SK-N-SH treated with all-trans-retinoic acid at 6 μM for 48 hours (cell line): Measurements from ENCODE around the gene OR4N2.

Experiments
- BACH2 ChIP-seq: fragments of 250-450 bp; sonication (Bioruptor Pico); IDR thresholded peaks from 2 replicates; pipeline ENCODE4 v1.9.0; 2021; ENCODE audit warnings: mild to moderate bottlenecking, borderline replicate concordance
- CSDC2 ChIP-seq: fragments of 250-450 bp; sonication (Bioruptor Pico); IDR thresholded peaks from 2 replicates; pipeline ENCODE4 v1.5.0; 2020; ENCODE audit warnings: mild to moderate bottlenecking, moderate library complexity
- ESRRG ChIP-seq: fragments of 250-450 bp; sonication (Bioruptor Pico); IDR thresholded peaks from 2 replicates; pipeline ENCODE4 v1.6.1; 2021; ENCODE audit warnings: mild to moderate bottlenecking
- ISL1 ChIP-seq: fragments of 250-450 bp; sonication (Bioruptor Pico); IDR thresholded peaks from 2 replicates; pipeline ENCODE4 v2.1.2; 2022; ENCODE audit warnings: mild to moderate bottlenecking, moderate library complexity
- OSR1 ChIP-seq: fragments of 250-450 bp; sonication (Bioruptor Pico); IDR thresholded peaks from 2 replicates; pipeline ENCODE4 v1.8.0; 2022; ENCODE audit warnings: moderate library complexity, mild to moderate bottlenecking, inconsistent platforms
- PPARA ChIP-seq: fragments of 250-450 bp; sonication (Bioruptor Pico); IDR thresholded peaks from 2 replicates; pipeline ENCODE4 v1.5.0; 2020; ENCODE audit warnings: mild to moderate bottlenecking, borderline replicate concordance
- TCF4 ChIP-seq: fragments of 250-450 bp; sonication (Bioruptor Pico); IDR thresholded peaks from 2 replicates; pipeline ENCODE4 v1.8.0; 2021; ENCODE audit warnings: mild to moderate bottlenecking, moderate library complexity, borderline replicate concordance
- ZFP3 ChIP-seq: fragments of 250-450 bp; sonication (Bioruptor Pico); IDR thresholded peaks from 2 replicates; pipeline ENCODE4 v1.5.0; 2020; ENCODE audit warnings: mild to moderate bottlenecking, moderate library complexity
- ZFP30 ChIP-seq: fragments of 450-650 bp; formaldehyde crosslinking; IDR thresholded peaks from 2 replicates; pipeline ENCODE4 v1.5.0; 2022; ENCODE audit warnings: mild to moderate bottlenecking, moderate library complexity
- ZNF70 ChIP-seq: fragments of 450-650 bp; formaldehyde crosslinking; IDR thresholded peaks from 2 replicates; pipeline ENCODE4 v1.5.0; 2020; ENCODE audit warnings: mild to moderate bottlenecking, moderate library complexity
- ZNF8 ChIP-seq: fragments of 450-650 bp; formaldehyde crosslinking; IDR thresholded peaks from 2 replicates; pipeline ENCODE4 v1.5.0; 2020; ENCODE audit warnings: mild to moderate bottlenecking, moderate library complexity
- TF ChIP-seq, protein P1 (sequence below): fragments of 250-450 bp; sonication (Bioruptor Pico); IDR thresholded peaks from 2 replicates; pipeline ENCODE4 v1.8.0; 2021; ENCODE audit warnings: low read depth, mild to moderate bottlenecking, moderate library complexity, borderline replicate concordance
- TF ChIP-seq, protein P2 (sequence below): fragments of 250-450 bp; sonication (Bioruptor Pico); IDR thresholded peaks from 2 replicates; pipeline ENCODE4 v1.8.0; 2020; ENCODE audit warnings: mild to moderate bottlenecking, moderate library complexity, borderline replicate concordance
- TF ChIP-seq, protein P3 (sequence below): fragments of 250-450 bp; sonication (Bioruptor Pico); IDR thresholded peaks from 2 replicates; pipeline ENCODE4 v1.5.1; 2020; ENCODE audit warnings: low read depth, mild to moderate bottlenecking, moderate library complexity

DNA sequence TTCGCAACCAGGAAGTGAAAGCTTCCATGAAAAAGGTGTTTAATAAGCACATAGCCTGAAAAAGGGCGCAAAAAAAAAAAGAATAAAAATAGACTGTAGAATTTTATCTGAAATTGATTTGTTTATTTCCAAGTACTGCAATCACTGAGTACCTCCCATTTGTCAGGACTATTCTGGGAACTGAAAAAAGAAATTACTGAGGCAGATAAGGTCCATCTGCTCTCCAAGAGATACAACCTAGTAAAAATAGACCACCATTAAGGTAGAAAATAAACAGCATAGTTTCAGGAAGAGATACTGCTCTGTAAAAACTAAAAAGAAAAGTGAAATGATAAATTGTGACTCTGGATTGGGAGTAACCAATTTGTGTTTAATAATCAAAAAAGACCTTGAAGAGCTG lies 24.7 kb downstream of the OR4N2 start:
- TF ChIP-seq, protein P1, sequence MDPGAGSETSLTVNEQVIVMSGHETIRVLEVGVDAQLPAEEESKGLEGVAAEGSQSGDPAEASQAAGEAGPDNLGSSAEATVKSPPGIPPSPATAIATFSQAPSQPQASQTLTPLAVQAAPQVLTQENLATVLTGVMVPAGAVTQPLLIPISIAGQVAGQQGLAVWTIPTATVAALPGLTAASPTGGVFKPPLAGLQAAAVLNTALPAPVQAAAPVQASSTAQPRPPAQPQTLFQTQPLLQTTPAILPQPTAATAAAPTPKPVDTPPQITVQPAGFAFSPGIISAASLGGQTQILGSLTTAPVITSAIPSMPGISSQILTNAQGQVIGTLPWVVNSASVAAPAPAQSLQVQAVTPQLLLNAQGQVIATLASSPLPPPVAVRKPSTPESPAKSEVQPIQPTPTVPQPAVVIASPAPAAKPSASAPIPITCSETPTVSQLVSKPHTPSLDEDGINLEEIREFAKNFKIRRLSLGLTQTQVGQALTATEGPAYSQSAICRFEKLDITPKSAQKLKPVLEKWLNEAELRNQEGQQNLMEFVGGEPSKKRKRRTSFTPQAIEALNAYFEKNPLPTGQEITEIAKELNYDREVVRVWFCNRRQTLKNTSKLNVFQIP (CRISPR knock-in tag): no peak
- TF ChIP-seq ZNF70 (no peak), BACH2 (no peak), CSDC2 (CRISPR knock-in tag) (no peak), ZFP3 (CRISPR knock-in tag) (no peak), ESRRG (CRISPR knock-in tag) (no peak), ZFP30 (CRISPR knock-in tag) (no peak), ISL1 (CRISPR knock-in tag) (no peak), TCF4 (no peak), ZNF8 (CRISPR knock-in tag) (no peak), PPARA (no peak), OSR1 (CRISPR knock-in tag) (no peak)
- TF ChIP-seq, protein P2, sequence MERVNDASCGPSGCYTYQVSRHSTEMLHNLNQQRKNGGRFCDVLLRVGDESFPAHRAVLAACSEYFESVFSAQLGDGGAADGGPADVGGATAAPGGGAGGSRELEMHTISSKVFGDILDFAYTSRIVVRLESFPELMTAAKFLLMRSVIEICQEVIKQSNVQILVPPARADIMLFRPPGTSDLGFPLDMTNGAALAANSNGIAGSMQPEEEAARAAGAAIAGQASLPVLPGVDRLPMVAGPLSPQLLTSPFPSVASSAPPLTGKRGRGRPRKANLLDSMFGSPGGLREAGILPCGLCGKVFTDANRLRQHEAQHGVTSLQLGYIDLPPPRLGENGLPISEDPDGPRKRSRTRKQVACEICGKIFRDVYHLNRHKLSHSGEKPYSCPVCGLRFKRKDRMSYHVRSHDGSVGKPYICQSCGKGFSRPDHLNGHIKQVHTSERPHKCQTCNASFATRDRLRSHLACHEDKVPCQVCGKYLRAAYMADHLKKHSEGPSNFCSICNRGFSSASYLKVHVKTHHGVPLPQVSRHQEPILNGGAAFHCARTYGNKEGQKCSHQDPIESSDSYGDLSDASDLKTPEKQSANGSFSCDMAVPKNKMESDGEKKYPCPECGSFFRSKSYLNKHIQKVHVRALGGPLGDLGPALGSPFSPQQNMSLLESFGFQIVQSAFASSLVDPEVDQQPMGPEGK (CRISPR knock-in tag): no peak
- TF ChIP-seq, protein P3, sequence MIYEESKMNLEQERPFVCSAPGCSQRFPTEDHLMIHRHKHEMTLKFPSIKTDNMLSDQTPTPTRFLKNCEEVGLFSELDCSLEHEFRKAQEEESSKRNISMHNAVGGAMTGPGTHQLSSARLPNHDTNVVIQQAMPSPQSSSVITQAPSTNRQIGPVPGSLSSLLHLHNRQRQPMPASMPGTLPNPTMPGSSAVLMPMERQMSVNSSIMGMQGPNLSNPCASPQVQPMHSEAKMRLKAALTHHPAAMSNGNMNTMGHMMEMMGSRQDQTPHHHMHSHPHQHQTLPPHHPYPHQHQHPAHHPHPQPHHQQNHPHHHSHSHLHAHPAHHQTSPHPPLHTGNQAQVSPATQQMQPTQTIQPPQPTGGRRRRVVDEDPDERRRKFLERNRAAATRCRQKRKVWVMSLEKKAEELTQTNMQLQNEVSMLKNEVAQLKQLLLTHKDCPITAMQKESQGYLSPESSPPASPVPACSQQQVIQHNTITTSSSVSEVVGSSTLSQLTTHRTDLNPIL: no peak
